Measurements from ENCODE around the gene ADAMTS7.
"Not testable (repeated sequence)": the region's sequence is repeated elsewhere in the genome, so short reads cannot be mapped to it uniquely, and the experiment has no call there.

DNA sequence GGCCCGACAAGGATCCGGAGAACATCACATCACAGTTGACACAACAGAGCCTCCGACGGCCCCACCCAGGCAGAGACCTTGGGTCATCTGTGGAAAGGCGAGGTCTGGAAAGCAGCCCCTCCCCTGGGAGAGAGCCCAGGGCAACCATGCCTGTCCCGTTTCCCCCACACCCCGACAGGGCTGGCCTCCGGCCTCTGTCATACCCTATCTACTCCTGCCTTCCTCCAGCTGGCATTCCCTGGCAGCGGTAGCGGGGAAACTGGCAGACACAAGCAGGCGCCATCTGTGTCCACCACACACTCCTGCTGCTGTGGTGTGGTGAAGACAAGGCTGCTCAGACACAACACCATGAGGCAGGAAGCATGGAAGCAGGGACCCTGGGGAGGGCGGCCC, 33.3 kb downstream of the ADAMTS7 start:
- TF ChIP-seq YY1, ZNF133 (tag by site-specific recombination; IDR thresholded peaks at IDR 0.05): not testable (repeated sequence)
- TF ChIP-seq, protein P1, sequence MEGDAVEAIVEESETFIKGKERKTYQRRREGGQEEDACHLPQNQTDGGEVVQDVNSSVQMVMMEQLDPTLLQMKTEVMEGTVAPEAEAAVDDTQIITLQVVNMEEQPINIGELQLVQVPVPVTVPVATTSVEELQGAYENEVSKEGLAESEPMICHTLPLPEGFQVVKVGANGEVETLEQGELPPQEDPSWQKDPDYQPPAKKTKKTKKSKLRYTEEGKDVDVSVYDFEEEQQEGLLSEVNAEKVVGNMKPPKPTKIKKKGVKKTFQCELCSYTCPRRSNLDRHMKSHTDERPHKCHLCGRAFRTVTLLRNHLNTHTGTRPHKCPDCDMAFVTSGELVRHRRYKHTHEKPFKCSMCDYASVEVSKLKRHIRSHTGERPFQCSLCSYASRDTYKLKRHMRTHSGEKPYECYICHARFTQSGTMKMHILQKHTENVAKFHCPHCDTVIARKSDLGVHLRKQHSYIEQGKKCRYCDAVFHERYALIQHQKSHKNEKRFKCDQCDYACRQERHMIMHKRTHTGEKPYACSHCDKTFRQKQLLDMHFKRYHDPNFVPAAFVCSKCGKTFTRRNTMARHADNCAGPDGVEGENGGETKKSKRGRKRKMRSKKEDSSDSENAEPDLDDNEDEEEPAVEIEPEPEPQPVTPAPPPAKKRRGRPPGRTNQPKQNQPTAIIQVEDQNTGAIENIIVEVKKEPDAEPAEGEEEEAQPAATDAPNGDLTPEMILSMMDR (tag by site-specific recombination; IDR thresholded peaks at IDR 0.05), result not testable (repeated sequence)
